GM19397 (cell line): ENCODE data around the gene DMPK.

Experiments used
- ATAC-seq: cut with Tn5 transposase; IDR thresholded peaks from one replicate; pipeline ENCODE4 v1.9.1; 2021; ENCODE audit warnings: mild to moderate bottlenecking, moderate library complexity; ENCODE audit not compliant: unreplicated experiment

Gene DMPK

GRCh38 chr19:45782162-45782691 lies at the start of gene DMPK:
Gene DMPK (minus strand): TSS chr19:45782490. CDS start chr19:45782352, 138 bp downstream.
- ATAC-seq, result no peak

- ATAC-seq, result no peak
Observed at GRCh38 chr19:45828945-45829344, 46.7 kb upstream of the DMPK start.

GRCh38 chr19:45828523-45828922 lies 46.2 kb upstream of the DMPK start:
- ATAC-seq, result no peak

GRCh38 chr19:45827459-45828093 lies 45.3 kb upstream of the DMPK start:
- ATAC-seq, result no peak

GRCh38 chr19:45826934-45827333 lies 44.6 kb upstream of the DMPK start:
- ATAC-seq, result no peak

- no peak for ATAC-seq
Observed at GRCh38 chr19:45825917-45826893, 43.9 kb upstream of the DMPK start.

- no peak for ATAC-seq
Observed at GRCh38 chr19:45825263-45825605, 42.9 kb upstream of the DMPK start.

- ATAC-seq, result no peak
Observed at GRCh38 chr19:45824531-45825262, 42.4 kb upstream of the DMPK start.

GRCh38 chr19:45824041-45824471 lies 41.8 kb upstream of the DMPK start:
- no peak for ATAC-seq

- ATAC-seq, result no peak
Observed at GRCh38 chr19:45823182-45823581, 40.9 kb upstream of the DMPK start.

- no peak for ATAC-seq
Observed at GRCh38 chr19:45822716-45823115, 40.4 kb upstream of the DMPK start.

- no peak for ATAC-seq
Observed at GRCh38 chr19:45821570-45821969, 39.3 kb upstream of the DMPK start.

- no peak for ATAC-seq
Observed at GRCh38 chr19:45821103-45821521, 38.8 kb upstream of the DMPK start.

- ATAC-seq, result no peak
Observed at GRCh38 chr19:45820413-45821102, 38.3 kb upstream of the DMPK start.

- ATAC-seq, result no peak
Observed at GRCh38 chr19:45819769-45820168, 37.5 kb upstream of the DMPK start.

GRCh38 chr19:45817725-45818301 lies 35.5 kb upstream of the DMPK start:
- no peak for ATAC-seq

GRCh38 chr19:45817010-45817724 lies 34.9 kb upstream of the DMPK start:
- peak; percentile 73 for ATAC-seq

GRCh38 chr19:45816236-45817009 lies 34.1 kb upstream of the DMPK start:
- no peak for ATAC-seq
